Measurements from ENCODE around the gene DPF3.

DNA sequence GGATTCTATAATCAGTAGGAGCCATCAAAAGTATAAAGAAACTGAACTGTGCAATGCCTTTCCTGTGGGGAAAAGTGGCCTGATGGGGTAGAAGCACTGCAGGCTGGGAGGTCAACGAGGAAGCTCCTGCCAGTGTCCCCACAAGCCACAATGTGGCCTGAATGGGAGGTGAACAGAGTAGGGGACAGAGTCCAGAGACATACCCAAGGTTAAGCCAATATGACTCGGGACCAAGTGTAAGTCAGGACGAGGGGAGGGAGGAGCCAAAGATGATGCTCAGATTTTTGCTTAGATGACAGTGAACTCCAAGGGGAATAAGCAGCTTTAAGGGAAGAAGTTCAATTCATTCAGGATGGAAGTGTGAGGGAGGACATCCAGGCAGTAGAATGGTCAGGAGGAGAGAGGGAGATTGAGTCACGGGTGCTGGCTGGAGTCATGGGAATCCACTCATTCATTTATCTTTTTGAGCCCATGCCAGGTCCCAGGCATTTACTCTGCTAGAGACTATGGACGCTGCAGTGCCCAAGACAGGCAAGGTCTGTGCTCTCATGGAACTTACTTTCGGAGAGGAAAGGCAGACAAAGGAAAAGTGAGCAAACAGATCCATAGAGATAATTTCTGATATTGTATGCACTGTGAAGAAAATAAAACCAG, 29.1 kb downstream of the DPF3 start:
- TF ChIP-seq, protein P1, sequence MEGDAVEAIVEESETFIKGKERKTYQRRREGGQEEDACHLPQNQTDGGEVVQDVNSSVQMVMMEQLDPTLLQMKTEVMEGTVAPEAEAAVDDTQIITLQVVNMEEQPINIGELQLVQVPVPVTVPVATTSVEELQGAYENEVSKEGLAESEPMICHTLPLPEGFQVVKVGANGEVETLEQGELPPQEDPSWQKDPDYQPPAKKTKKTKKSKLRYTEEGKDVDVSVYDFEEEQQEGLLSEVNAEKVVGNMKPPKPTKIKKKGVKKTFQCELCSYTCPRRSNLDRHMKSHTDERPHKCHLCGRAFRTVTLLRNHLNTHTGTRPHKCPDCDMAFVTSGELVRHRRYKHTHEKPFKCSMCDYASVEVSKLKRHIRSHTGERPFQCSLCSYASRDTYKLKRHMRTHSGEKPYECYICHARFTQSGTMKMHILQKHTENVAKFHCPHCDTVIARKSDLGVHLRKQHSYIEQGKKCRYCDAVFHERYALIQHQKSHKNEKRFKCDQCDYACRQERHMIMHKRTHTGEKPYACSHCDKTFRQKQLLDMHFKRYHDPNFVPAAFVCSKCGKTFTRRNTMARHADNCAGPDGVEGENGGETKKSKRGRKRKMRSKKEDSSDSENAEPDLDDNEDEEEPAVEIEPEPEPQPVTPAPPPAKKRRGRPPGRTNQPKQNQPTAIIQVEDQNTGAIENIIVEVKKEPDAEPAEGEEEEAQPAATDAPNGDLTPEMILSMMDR (IDR thresholded peaks at IDR 0.05 in 4 of 5, conservative IDR thresholded peaks at IDR 0.05 in 1 of 5), result no peak
- TF ChIP-seq POLR2A (IDR thresholded peaks at IDR 0.05), result no peak

Data from gastrocnemius medialis (tissue), 4 donors.